ENCODE results near the gene ALK.

Gene ALK

DNA sequence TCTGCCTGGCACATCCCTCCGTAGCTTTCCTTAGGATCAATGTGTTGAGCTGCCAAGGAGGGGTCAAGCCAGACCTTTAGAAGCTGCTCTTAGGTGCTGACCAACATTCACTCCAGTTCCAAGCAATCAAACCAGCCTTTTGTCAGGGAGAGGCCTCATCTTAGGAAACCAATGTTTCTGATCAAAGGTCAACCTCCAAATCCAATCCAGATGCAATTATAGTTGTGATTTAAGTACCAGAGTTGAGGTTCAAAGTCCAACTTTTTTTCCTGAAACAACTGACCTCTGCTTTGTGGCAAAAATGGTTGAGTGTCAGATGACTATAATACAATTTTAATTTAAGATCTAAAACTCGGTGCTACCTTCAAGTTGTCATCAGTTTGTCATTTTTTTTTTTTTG, 303.4 kb downstream of the ALK start:
- Histone ChIP-seq H3K9ac (ENCODE audit: low read depth, low read length, poor library complexity) (no peak overlapping the region), H2BK15ac (ENCODE audit: low read length) (no peak overlapping the region), H2AK5ac (ENCODE audit: low read depth, low read length) (no peak overlapping the region), H3K27me3 (ENCODE audit: control insufficient read depth in 3 of 3, insufficient read depth in 3 of 3, low read depth in 1 of 3, low read length in 3 of 3) (no peaks in the 10 kb centered on the region), H4K91ac (ENCODE audit: low read depth, low read length, poor library complexity) (no peak overlapping the region), H2BK120ac (ENCODE audit: low read depth, low read length) (no peak overlapping the region), H2AFZ (ENCODE audit: low read length) (no peak overlapping the region), H2BK5ac (ENCODE audit: low read length) (no peak overlapping the region), H2BK12ac (ENCODE audit: low read length) (no peak overlapping the region), H3K9me3 (replicated peaks in 1 of 2; ENCODE audit: control insufficient read depth in 2 of 2, insufficient read depth in 1 of 2, low read depth in 1 of 2, low read length in 2 of 2) (peaks cover 0 to 10% of the 10 kb centered on the region in 2 donors), H3K4me3 (ENCODE audit: low read length in 2 of 2) (no peak overlapping the region), H3K27ac (replicated peaks; ENCODE audit: low read length) (no peak overlapping the region), H3K18ac (ENCODE audit: low read length) (no peak overlapping the region), H3K23ac (ENCODE audit: low read depth, low read length, poor library complexity) (no peak overlapping the region), H3K36me3 (replicated peaks in 1 of 2; ENCODE audit: control insufficient read depth in 2 of 2, insufficient read depth in 2 of 2, low read length in 2 of 2) (no peaks in the 10 kb centered on the region), H3K4me2 (ENCODE audit: insufficient read depth, low read length, poor library complexity, severe bottlenecking) (no peak overlapping the region), H3K79me1 (ENCODE audit: low read depth, low read length) (no peaks in the 10 kb centered on the region), H4K8ac (ENCODE audit: low read depth, low read length) (no peak overlapping the region), H3K4me1 (ENCODE audit: control insufficient read depth in 2 of 2, insufficient read depth in 1 of 2, low read depth in 1 of 2, low read length in 2 of 2) (no peaks in the 10 kb centered on the region), H3K4ac (ENCODE audit: low read length) (no peak overlapping the region), H3K14ac (ENCODE audit: low read length) (no peak overlapping the region)
- no peak for DNase-seq (ENCODE audit: low spot score)
- no CpG with 5 or more reads among the region's 2 CpGs for WGBS, 2 donors (ENCODE audit: extremely low coverage in 2 of 2, insufficient read length in 2 of 2, insufficient replicate concordance in 1 of 2)

DNA sequence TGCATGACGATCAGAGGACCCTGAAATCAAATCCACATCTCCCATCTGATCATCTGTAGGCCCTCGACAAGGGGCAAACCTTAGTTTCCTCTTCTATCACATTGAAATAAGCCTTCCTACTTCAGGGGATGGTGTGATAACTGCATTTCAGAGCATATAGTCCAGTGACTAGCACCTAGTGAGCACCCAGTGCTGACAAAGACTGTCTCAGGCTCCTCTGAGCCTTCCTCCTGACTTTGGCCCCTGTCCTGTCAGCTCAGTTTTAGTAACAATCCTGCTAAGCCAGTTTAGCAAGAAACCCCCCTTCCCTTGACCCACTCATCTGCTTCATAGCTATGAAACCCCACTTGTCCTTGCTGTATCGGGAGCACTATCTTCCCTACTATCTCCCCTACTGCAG, 304.0 kb downstream of the ALK start:
- no CpG with 5 or more reads among the region's 3 CpGs for WGBS, 2 donors (ENCODE audit: extremely low coverage in 2 of 2, insufficient read length in 2 of 2, insufficient replicate concordance in 1 of 2)

DNA sequence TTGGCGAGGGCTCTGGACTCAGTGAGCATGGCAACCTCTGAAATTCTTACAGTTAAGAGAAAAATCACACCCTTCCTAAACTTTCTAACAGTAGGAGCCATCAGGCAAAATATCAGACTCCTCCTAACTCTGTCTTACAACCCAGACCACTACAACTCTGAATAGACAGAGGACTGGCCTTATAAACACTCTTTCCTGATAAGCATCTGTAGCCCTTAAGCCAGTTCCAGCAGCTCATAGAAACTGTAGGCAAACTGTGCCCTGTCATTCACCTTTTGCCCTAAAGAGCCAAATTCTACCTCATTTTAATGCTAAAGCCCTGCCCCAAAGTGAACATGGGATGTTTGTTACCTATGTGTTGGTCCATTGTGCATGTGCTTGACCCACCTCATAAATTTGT, 304.8 kb downstream of the ALK start:
- H2AK5ac ChIP-seq (ENCODE audit: low read depth, low read length), result no peak overlapping the region
- no peak overlapping the region for H4K8ac ChIP-seq (ENCODE audit: low read depth, low read length)
- H2AFZ ChIP-seq (ENCODE audit: low read length), result no peak overlapping the region
- H3K9me3 ChIP-seq (replicated peaks in 1 of 2; ENCODE audit: control insufficient read depth in 2 of 2, insufficient read depth in 1 of 2, low read depth in 1 of 2, low read length in 2 of 2), result no peaks in the 10 kb centered on the region
- no CpG with 5 or more reads among the region's 1 CpG for WGBS, 2 donors (ENCODE audit: extremely low coverage in 2 of 2, insufficient read length in 2 of 2, insufficient replicate concordance in 1 of 2)
- no peaks in the 10 kb centered on the region for H3K36me3 ChIP-seq (replicated peaks in 1 of 2; ENCODE audit: control insufficient read depth in 2 of 2, insufficient read depth in 2 of 2, low read length in 2 of 2)
- H2BK5ac ChIP-seq (ENCODE audit: low read length), result no peak overlapping the region
- H3K4ac ChIP-seq (ENCODE audit: low read length), result no peak overlapping the region
- H2BK12ac ChIP-seq (ENCODE audit: low read length), result no peak overlapping the region
- H4K91ac ChIP-seq (ENCODE audit: low read depth, low read length, poor library complexity), result no peak overlapping the region
- H3K4me1 ChIP-seq (ENCODE audit: control insufficient read depth in 2 of 2, insufficient read depth in 1 of 2, low read depth in 1 of 2, low read length in 2 of 2), result no peaks in the 10 kb centered on the region
- no peak overlapping the region for H3K4me3 ChIP-seq (ENCODE audit: low read length in 2 of 2)
- no peak overlapping the region for H3K18ac ChIP-seq (ENCODE audit: low read length)
- H3K27me3 ChIP-seq (ENCODE audit: control insufficient read depth in 3 of 3, insufficient read depth in 3 of 3, low read depth in 1 of 3, low read length in 3 of 3), result no peaks in the 10 kb centered on the region
- H2BK15ac ChIP-seq (ENCODE audit: low read length), result no peak overlapping the region
- H3K23ac ChIP-seq (ENCODE audit: low read depth, low read length, poor library complexity), result no peak overlapping the region
- H3K4me2 ChIP-seq (ENCODE audit: insufficient read depth, low read length, poor library complexity, severe bottlenecking), result no peak overlapping the region
- H3K14ac ChIP-seq (ENCODE audit: low read length), result no peak overlapping the region
- no peaks in the 10 kb centered on the region for H3K79me1 ChIP-seq (ENCODE audit: low read depth, low read length)
- no peak for DNase-seq (ENCODE audit: low spot score)
- no peak overlapping the region for H3K27ac ChIP-seq (replicated peaks; ENCODE audit: low read length)
- H2BK120ac ChIP-seq (ENCODE audit: low read depth, low read length), result no peak overlapping the region
- H3K9ac ChIP-seq (ENCODE audit: low read depth, low read length, poor library complexity), result no peak overlapping the region

More for the DNA sequence above, 304.0 kb downstream of the ALK start:
- no peak overlapping the region for H4K91ac ChIP-seq (ENCODE audit: low read depth, low read length, poor library complexity)
- H3K79me1 ChIP-seq (ENCODE audit: low read depth, low read length), result no peaks in the 10 kb centered on the region
- no peak overlapping the region for H3K14ac ChIP-seq (ENCODE audit: low read length)
- DNase-seq (ENCODE audit: low spot score), result no peak
- no peak overlapping the region for H3K18ac ChIP-seq (ENCODE audit: low read length)
- no peak overlapping the region for H2BK12ac ChIP-seq (ENCODE audit: low read length)
- no peaks in the 10 kb centered on the region for H3K36me3 ChIP-seq (replicated peaks in 1 of 2; ENCODE audit: control insufficient read depth in 2 of 2, insufficient read depth in 2 of 2, low read length in 2 of 2)
- H3K4me2 ChIP-seq (ENCODE audit: insufficient read depth, low read length, poor library complexity, severe bottlenecking), result no peak overlapping the region
- no peak overlapping the region for H3K4me3 ChIP-seq (ENCODE audit: low read length in 2 of 2)
- no peak overlapping the region for H3K4ac ChIP-seq (ENCODE audit: low read length)
- no peak overlapping the region for H3K23ac ChIP-seq (ENCODE audit: low read depth, low read length, poor library complexity)
- no peak overlapping the region for H2AFZ ChIP-seq (ENCODE audit: low read length)
- no peaks in the 10 kb centered on the region for H3K4me1 ChIP-seq (ENCODE audit: control insufficient read depth in 2 of 2, insufficient read depth in 1 of 2, low read depth in 1 of 2, low read length in 2 of 2)
- H2BK120ac ChIP-seq (ENCODE audit: low read depth, low read length), result no peak overlapping the region
- H4K8ac ChIP-seq (ENCODE audit: low read depth, low read length), result no peak overlapping the region
- H3K9me3 ChIP-seq (replicated peaks in 1 of 2; ENCODE audit: control insufficient read depth in 2 of 2, insufficient read depth in 1 of 2, low read depth in 1 of 2, low read length in 2 of 2), result peaks cover 0 to 7% of the 10 kb centered on the region in 2 donors
- no peak overlapping the region for H2AK5ac ChIP-seq (ENCODE audit: low read depth, low read length)
- H2BK15ac ChIP-seq (ENCODE audit: low read length), result no peak overlapping the region
- no peaks in the 10 kb centered on the region for H3K27me3 ChIP-seq (ENCODE audit: control insufficient read depth in 3 of 3, insufficient read depth in 3 of 3, low read depth in 1 of 3, low read length in 3 of 3)
- H2BK5ac ChIP-seq (ENCODE audit: low read length), result no peak overlapping the region
- no peak overlapping the region for H3K27ac ChIP-seq (replicated peaks; ENCODE audit: low read length)
- no peak overlapping the region for H3K9ac ChIP-seq (ENCODE audit: low read depth, low read length, poor library complexity)

DNA sequence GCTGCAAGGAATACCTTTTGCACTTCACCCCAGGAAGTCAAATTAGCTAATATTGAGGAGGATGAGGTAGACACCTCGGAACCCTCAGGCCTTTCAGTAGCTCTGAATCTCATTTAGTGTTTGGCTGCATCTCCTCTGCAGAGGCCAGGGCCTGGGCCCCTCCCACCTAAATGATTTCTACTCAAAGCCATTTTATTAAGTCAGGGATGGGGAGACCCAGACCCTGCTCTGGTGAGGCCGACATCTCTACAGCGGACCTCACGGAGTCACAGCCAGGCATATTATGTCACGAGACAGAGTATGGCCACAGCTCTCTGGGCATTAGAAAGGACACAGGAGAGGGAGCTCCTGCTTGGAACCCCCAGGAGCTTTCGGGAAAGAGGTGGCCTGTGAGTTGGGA, 305.5 kb downstream of the ALK start:
- no CpG with 5 or more reads among the region's 6 CpGs for WGBS, 2 donors (ENCODE audit: extremely low coverage in 2 of 2, insufficient read length in 2 of 2, insufficient replicate concordance in 1 of 2)
- H3K9ac ChIP-seq (ENCODE audit: low read depth, low read length, poor library complexity), result no peak overlapping the region
- no peaks in the 10 kb centered on the region for H3K27me3 ChIP-seq (ENCODE audit: control insufficient read depth in 3 of 3, insufficient read depth in 3 of 3, low read depth in 1 of 3, low read length in 3 of 3)
- no peak overlapping the region for H3K4ac ChIP-seq (ENCODE audit: low read length)
- H2BK5ac ChIP-seq (ENCODE audit: low read length), result no peak overlapping the region
- no peak for DNase-seq (ENCODE audit: low spot score)
- no peak overlapping the region for H4K8ac ChIP-seq (ENCODE audit: low read depth, low read length)
- H2BK12ac ChIP-seq (ENCODE audit: low read length), result no peak overlapping the region
- no peaks in the 10 kb centered on the region for H3K9me3 ChIP-seq (replicated peaks in 1 of 2; ENCODE audit: control insufficient read depth in 2 of 2, insufficient read depth in 1 of 2, low read depth in 1 of 2, low read length in 2 of 2)
- no peak overlapping the region for H2BK120ac ChIP-seq (ENCODE audit: low read depth, low read length)
- H2AK5ac ChIP-seq (ENCODE audit: low read depth, low read length), result no peak overlapping the region
- no peak overlapping the region for H3K4me2 ChIP-seq (ENCODE audit: insufficient read depth, low read length, poor library complexity, severe bottlenecking)
- H3K14ac ChIP-seq (ENCODE audit: low read length), result no peak overlapping the region
- H3K27ac ChIP-seq (replicated peaks; ENCODE audit: low read length), result no peak overlapping the region
- no peaks in the 10 kb centered on the region for H3K4me1 ChIP-seq (ENCODE audit: control insufficient read depth in 2 of 2, insufficient read depth in 1 of 2, low read depth in 1 of 2, low read length in 2 of 2)
- H4K91ac ChIP-seq (ENCODE audit: low read depth, low read length, poor library complexity), result no peak overlapping the region
- H2BK15ac ChIP-seq (ENCODE audit: low read length), result no peak overlapping the region
- no peaks in the 10 kb centered on the region for H3K79me1 ChIP-seq (ENCODE audit: low read depth, low read length)
- no peaks in the 10 kb centered on the region for H3K36me3 ChIP-seq (replicated peaks in 1 of 2; ENCODE audit: control insufficient read depth in 2 of 2, insufficient read depth in 2 of 2, low read length in 2 of 2)
- H3K23ac ChIP-seq (ENCODE audit: low read depth, low read length, poor library complexity), result no peak overlapping the region
- no peak overlapping the region for H2AFZ ChIP-seq (ENCODE audit: low read length)
- H3K18ac ChIP-seq (ENCODE audit: low read length), result no peak overlapping the region
- no peak overlapping the region for H3K4me3 ChIP-seq (ENCODE audit: low read length in 2 of 2)

All from neuronal stem cell (in vitro differentiated cells).